GM20431 (cell line): ENCODE data around the gene CEP104.

Experiments
- in situ Hi-C: fragments of 300-500 bp; cut with MseI, MboI; formaldehyde crosslinking; loops from one replicate; pipeline ENCODE4 v1.15.0; 2020; ENCODE audit warnings: low sequenced_read_pairs; ENCODE audit not compliant: unreplicated experiment

The CEP104 gene

GRCh38 chr1:3785456-3786157, 71.4 kb downstream of the CEP104 start:
- in situ Hi-C loops, result no loop called here

- in situ Hi-C loops, result no loop called here
These were observed 72.0 kb downstream of the CEP104 start for GRCh38 chr1:3785045-3785444.

- in situ Hi-C loops, result no loop called here
These were observed 73.1 kb downstream of the CEP104 start for GRCh38 chr1:3783651-3784474.

DNA sequence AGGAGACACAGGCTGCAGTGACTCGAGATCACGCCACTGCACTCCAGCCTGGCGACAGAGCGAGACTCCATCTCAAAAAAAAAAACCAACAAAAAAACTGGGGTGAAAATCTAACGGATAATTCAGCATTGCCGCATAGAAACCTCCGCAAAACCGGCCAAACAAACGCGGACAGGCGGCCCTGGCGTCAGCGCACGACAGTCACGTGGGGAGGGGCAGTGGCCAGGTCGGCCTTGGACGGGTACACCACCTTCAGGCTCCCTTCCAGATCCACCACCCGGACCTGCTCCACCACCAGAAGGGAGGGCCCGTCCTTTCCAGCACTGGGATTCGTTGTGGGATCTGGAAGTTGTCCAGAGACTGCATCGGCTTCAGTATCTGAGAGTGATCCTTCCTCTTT, 76.1 kb downstream of the CEP104 start:
- in situ Hi-C loops, result no loop called here

- in situ Hi-C loops, result no loop called here
These were observed 77.0 kb downstream of the CEP104 start for GRCh38 chr1:3779912-3780416.

GRCh38 chr1:3779265-3779911, 77.6 kb downstream of the CEP104 start:
- in situ Hi-C loops, result no loop called here

DNA sequence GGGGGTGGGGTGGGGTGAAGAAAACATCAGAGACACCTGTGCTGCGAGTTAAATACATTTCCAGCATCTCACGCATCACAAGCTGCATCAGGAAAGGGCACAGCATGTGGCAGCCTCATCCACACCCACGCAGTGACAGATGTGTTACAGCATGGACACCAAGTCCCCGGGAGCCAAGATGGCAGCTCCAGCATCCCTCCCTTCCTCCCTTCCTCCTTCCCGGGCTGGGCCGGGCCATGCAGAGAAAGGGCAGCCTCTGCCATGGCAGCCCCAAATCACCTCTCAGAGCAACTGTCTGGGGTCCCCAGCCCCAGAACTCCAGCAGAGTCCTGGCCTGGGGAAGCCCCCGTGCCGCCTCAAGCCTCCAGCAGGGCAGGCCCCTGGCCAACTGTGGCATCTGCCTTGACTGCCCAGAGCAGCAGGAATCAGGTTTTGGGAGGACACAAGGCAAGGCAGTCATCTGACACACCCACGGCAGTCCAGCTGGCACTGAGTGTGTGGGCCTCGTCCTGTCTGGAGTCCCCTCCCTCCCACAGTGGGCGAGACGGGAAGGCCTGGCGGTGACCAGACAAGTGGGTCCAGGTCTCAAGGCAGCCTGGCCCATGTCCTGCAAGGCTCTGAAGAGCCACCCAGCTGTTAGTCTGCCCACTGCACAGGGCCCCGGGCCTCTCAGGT, 78.3 kb downstream of the CEP104 start:
- in situ Hi-C loops, result no loop called here

- in situ Hi-C loops, result no loop called here
These were observed 79.1 kb downstream of the CEP104 start for GRCh38 chr1:3777647-3778589.

DNA sequence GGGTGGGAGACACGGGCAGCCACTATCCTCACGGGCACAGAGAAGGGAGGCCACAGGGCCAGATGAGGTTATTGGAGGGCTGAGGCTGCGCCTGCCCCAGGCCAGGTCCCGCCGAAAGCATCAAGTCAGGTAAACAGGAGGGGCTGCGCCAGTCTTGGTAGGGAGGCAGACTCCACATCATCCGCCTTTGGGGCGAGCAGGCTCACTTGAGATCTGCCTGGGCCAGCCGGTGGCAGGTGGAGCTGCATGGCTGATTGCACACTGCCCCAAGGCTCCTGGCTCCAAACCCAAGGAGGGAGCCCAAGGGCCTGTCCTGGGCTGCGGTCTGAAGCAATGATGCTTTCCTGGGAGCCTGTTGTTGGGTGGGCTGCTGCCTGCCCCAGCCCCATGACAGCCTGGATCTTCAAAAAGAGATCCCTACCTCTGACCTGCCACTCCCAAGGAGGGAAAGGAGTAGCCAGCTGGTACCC, 79.9 kb downstream of the CEP104 start:
- in situ Hi-C loops, result no loop called here

GRCh38 chr1:3776231-3776961, 80.6 kb downstream of the CEP104 start:
- in situ Hi-C loops, result no loop called here

DNA sequence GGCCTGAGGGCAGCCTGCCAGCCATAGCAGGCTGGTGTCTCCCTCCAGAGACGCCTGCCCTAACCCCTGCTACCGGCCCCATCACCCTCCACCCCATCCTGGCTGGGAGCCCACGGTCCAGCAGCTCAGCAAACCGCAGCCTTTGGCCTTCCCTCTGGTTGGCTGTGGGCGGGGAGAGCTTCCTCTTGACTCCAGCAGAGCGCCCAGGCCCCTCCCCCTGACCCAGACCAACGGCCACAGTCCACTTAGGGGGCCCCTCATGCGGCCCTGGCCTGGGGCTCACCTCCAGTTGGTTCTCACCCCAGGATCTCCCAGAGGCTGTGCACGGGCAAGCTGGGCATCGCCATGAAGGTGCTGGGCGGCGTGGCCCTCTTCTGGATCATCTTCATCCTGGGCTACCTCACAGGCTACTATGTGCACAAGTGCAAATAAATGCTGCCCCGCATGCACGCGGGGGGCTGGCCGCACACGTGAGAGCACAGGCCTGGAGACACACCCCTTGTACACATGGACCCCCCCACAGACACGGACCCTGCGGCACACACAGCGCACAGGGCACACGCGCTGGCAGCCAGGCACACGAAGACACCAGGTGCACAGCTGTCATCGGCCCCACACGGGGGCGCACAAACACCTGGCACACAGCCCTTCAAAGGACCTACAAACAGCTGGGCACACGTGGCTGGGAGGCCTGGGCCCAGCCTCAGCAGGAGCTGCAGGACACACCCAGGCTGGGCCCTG, 81.4 kb downstream of the CEP104 start:
- in situ Hi-C loops, result no loop called here

GRCh38 chr1:3774946-3775489, 82.0 kb downstream of the CEP104 start:
- in situ Hi-C loops, result no loop called here

DNA sequence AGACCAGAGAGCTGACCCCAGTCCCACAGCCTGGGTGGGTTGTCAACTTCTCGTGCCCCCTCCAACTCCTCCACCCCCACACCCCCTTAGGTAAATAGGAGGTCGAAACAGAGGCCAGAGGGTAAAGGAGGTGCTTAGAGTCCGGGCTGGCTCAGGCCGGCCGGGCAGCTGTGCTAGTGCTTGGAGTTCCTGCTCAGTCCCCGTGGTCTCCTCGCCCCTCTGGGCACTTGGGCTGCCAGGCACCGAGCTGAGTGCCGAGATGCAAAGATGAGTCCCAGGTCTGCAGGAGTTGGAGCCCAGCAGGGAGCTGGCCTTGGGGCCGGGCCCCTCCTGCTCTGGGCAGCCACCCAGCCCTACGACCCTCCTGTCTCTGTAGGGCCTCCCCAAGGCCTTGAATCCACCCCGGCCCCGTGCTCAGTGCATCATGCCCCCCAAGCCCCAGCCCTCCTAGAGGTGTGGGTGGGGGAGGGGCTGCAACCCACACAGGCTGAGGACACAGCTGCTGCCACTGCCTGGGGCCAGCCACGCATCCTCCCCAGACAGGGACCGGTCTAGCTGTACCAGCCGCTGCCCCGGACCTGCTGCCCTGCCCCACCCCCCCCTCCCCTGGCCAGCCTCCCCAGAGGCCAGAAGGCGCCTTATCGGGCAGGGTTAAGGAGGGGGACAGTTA, 82.6 kb downstream of the CEP104 start:
- in situ Hi-C loops, result no loop called here

- in situ Hi-C loops, result no loop called here
These were observed 83.3 kb downstream of the CEP104 start for GRCh38 chr1:3773572-3774275.

DNA sequence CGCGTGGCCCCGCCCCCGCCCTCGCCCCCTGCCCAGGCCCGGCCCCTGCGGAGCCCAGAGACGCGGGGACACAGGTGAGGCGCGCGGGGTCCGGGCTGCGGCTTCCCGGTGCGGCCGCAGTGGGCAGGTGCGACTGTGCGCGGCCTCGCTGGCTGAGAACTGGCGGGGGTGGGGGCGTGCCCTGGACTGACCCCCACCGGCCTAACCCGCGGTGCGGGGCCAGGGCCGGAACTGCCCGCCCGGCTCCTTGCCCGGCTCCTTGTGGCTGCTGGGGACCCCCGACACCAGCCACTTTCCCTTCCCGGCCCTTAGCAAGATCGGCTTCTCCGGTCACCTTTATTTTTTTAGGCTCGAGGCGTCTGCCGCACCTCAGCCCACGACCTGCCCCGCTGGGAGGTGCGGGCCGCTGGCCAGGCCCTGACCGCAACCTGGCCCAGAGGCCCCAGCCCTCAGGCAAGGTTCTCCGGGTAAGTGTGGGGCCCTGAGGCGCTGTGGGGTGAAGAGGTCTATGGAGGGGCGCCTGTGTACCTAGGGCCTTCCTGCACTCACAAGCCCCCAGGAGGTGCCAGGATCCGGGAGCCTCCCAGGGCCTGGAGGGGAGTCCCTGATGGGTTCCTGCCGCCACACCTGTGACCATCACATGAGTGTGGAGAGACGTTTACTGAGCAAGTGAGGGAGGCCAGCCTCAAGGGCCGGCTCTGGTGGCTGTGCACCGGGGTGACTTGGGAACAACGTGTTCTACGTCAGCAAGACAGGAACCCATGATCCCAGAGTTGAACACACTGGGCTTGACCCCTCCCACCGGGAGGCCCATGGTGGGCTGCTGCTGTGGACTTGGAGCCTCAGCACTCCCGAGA, 84.1 kb downstream of the CEP104 start, which contains the start of gene SMIM1:
TSS of gene SMIM1 (plus strand) at position 35 of the 857 bp plus-strand sequence. CDS start 2,625 bp downstream, outside the sequence.
- in situ Hi-C loops, result no loop called here
